Right lung (tissue), 5 donors: Measurements from ENCODE around the gene SPATA20. TPM values are rescaled to one million over a fixed set of nuclear protein-coding genes. Genes with fewer than 3 reads are reported as not detected.
A peak's percentile ranks its signal among the peaks of the same experiment; 100 is the strongest.

Experiments
- DNase-seq, 2 donors: peaks; one replicate each; pipeline ENCODE4 v3.0.0-alpha.2; 2013
- polyA plus RNA-seq, 5 donors: library from polyadenylated mRNA; unstranded; fragments of 120-200 nt; gene quantifications; one replicate each; pipeline versions ENCODE4 v1.2.1 to v1.2.3, GENCODE V29; 2013; ENCODE audit warnings: inconsistent platforms in 1 of 5, low replicate concordance in 1 of 5; ENCODE audit not compliant: insufficient read length in 5 of 5, insufficient read depth in 1 of 5

Gene SPATA20
- polyA plus RNA-seq, 5 donors = 38.0 to 51.3 (median 41.6) TPM

GRCh38 chr17:50575581-50576210, 28.7 kb downstream of the SPATA20 start:
- no peak for DNase-seq

GRCh38 chr17:50576864-50577263, 29.9 kb downstream of the SPATA20 start:
- DNase-seq = no peak

- no peak for DNase-seq
Measured at GRCh38 chr17:50577451-50577954, 30.5 kb downstream of the SPATA20 start.

- no peak for DNase-seq
Measured at GRCh38 chr17:50578173-50578572, 31.2 kb downstream of the SPATA20 start.

GRCh38 chr17:50579399-50579798, 32.4 kb downstream of the SPATA20 start:
- DNase-seq = no peak

GRCh38 chr17:50580646-50581045, 33.7 kb downstream of the SPATA20 start:
- DNase-seq = no peak

- no peak for DNase-seq
Measured at GRCh38 chr17:50581316-50581715, 34.3 kb downstream of the SPATA20 start.

GRCh38 chr17:50582741-50583140, 35.8 kb downstream of the SPATA20 start:
- DNase-seq = no peak

GRCh38 chr17:50583641-50584040, 36.7 kb downstream of the SPATA20 start:
- DNase-seq = no peak

GRCh38 chr17:50584116-50584515, 37.1 kb downstream of the SPATA20 start:
- no peak for DNase-seq

GRCh38 chr17:50584749-50585148, 37.8 kb downstream of the SPATA20 start:
- DNase-seq = no peak

GRCh38 chr17:50585346-50585745, 38.4 kb downstream of the SPATA20 start:
- DNase-seq = no peak

GRCh38 chr17:50585891-50586290, 38.9 kb downstream of the SPATA20 start:
- DNase-seq = no peak

GRCh38 chr17:50586421-50587247, 39.7 kb downstream of the SPATA20 start:
- DNase-seq = no peak

- DNase-seq = no peak
Measured at GRCh38 chr17:50587571-50587970, 40.6 kb downstream of the SPATA20 start.

GRCh38 chr17:50588391-50589049, 41.5 kb downstream of the SPATA20 start:
- peak in 1 of 2 donors; percentile 59 for DNase-seq

- DNase-seq = no peak
Measured at GRCh38 chr17:50589095-50589705, 42.2 kb downstream of the SPATA20 start.

- DNase-seq = no peak
Measured at GRCh38 chr17:50590946-50591737, 44.2 kb downstream of the SPATA20 start.

GRCh38 chr17:50593321-50593720, 46.3 kb downstream of the SPATA20 start:
- peak; percentile 73 to 74 for DNase-seq

GRCh38 chr17:50594128-50594823, 47.3 kb downstream of the SPATA20 start:
- DNase-seq = peak in 1 of 2 donors; percentile 32

GRCh38 chr17:50594892-50595291, 47.9 kb downstream of the SPATA20 start:
- no peak for DNase-seq
